GDM1 (cell line): ENCODE results near the gene CKM.

Experiments used
- DNase-seq: peaks from one replicate; lab custom pipeline; 2025; lab: John Stamatoyannopoulos, UW

The CKM gene

GRCh38 chr19:45322744-45323281, at the start of gene CKM:
CKM (minus strand) TSS chr19:45322875; CDS start chr19:45319713, 3,162 bp downstream.
- no peak for DNase-seq

DNA sequence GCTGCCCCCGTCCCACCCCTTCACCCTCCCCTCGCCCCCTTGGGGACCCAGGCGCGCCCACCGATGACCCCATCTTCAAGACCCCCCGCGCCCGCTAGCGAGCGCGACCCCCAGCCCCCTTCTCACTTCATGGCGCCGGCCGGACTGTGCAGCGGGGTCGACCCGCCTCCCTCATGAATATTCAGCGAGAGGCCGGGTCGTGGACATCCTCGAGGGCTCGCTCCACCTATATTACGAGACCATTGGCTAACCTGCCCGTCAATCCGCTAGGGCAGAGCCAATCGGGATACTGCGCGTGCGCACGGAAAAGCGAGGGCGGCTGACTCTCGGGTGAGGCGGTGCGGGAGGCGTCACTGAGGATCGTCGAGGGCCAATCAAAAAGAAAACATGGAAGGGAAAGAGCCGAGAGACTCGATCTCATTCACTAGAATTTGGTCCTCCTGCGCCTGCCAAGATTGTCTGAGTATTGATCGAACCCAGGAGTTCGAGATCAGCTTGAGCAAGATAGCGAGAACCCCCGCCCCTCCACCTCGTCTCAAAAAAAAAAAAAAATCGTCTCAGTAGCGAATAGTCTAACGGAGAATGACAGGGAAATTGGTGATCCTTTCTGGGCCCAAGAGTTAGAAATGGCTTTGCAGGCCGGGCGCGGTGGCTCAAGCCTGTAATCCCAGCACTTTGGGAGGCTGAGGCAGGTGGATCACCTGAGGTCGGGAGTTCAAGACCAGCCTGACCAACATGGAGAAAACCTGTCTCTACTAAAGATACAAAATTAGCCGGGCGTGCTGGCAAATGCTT, 47.9 kb upstream of the CKM start, which contains the start of gene ERCC2:
Gene ERCC2, minus strand, starts transcription at position 164 of the 795 bp plus-strand sequence. Its CDS starts 33 bp downstream, at position 131.
- DNase-seq: peak; percentile 97

GRCh38 chr19:45368737-45369340, 46.2 kb upstream of the CKM start:
- DNase-seq: no peak

GRCh38 chr19:45368127-45368526, 45.5 kb upstream of the CKM start:
- no peak for DNase-seq

DNA sequence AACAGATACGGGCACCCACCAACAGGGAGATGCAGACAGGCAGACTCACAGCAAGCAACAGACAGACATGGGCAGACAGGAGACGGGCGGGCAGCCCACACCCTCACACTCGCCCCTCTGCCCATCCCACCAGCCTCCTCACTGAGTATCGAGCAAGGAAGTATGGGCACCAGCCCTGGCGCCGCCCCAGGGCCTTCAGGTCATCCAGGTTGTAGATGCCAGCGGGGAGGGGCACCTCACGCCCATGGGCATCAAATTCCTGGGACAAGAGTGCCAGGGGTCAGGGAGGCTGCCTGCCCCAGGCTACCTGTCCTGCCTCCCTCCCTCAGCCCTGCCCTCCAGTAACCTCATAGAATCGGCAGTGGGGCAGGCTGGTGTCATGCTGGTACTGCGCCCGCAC, 42.0 kb upstream of the CKM start:
- no peak for DNase-seq

GRCh38 chr19:45363861-45364459, 41.3 kb upstream of the CKM start:
- DNase-seq: no peak

DNA sequence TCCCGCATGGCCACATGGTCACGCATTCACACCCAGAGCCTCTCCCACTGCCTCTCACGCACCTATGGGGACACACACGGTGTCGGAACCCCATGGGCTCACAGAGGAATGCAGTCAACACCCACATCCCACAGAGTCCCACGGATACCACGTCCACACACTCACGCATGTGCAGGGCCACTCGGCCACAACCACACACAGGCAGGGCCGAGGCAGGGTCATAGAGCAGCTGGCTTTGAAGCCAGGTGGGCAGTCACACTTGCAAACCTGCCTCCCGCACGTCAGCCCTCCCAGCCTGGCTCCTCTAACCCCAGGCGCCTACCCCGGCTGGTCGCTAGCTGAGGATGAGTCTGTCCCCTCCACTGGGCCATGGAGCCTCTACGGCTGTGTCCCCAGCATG, 39.6 kb upstream of the CKM start:
- DNase-seq: no peak

- DNase-seq: no peak
Observed at GRCh38 chr19:45361608-45362007, 38.9 kb upstream of the CKM start.

GRCh38 chr19:45358213-45358792, 35.6 kb upstream of the CKM start:
- no peak for DNase-seq

- DNase-seq: no peak
Observed at GRCh38 chr19:45357445-45357783, 34.7 kb upstream of the CKM start.

DNA sequence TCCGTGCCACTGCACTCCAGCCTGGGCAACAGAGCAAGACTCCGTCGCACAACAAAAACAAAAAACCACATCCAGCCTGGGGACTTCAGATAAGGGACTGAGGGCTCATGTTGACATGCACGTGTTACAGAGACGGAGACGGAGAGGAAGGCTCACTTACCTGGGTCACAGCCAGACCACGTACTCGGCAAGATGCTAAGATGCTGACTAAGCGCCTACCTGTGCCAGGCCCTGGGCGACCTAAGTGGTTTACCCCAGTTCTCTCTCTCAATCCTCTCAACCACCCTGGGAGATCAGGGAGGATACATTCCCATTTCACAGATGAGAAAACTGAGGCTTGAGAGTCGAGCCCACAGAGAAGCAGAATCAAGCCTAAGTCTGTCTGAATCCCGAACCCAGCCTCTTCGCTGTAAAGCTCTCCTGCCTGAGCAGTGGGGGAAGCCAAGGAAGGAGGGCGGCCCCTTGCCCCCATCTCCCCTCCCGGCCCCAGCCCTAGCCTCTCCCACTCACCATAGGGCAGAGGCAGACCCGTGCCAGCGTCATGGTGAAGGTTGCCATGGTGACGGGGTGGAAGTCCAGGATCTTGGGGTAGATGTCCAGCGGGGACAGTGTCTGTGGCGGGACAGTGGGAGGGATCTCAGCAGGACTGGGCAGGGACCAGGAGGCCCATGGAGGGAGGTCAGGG, 34.2 kb upstream of the CKM start:
- no peak for DNase-seq

- no peak for DNase-seq
Observed at GRCh38 chr19:45355910-45356309, 33.2 kb upstream of the CKM start.

DNA sequence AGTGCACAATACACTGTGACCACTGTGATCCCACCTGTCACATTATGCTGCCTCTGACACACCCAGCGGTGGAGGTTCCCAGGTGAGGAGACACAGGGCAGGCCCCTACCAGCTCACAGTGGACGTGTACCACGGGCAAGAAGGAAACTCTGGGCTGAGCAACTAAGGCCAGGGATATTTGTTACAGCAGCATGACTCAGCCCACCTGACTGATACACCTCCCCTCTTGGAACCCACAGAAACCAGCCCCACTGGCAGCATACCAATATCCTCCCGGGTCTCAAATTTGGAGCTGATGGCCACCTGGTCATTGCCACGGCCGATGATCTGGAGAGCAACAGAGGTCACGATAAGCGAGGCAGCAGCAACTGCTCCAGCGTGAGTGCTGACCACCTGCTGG, 32.7 kb upstream of the CKM start:
- no peak for DNase-seq

- DNase-seq: no peak
Observed at GRCh38 chr19:45354241-45354842, 31.7 kb upstream of the CKM start.

DNA sequence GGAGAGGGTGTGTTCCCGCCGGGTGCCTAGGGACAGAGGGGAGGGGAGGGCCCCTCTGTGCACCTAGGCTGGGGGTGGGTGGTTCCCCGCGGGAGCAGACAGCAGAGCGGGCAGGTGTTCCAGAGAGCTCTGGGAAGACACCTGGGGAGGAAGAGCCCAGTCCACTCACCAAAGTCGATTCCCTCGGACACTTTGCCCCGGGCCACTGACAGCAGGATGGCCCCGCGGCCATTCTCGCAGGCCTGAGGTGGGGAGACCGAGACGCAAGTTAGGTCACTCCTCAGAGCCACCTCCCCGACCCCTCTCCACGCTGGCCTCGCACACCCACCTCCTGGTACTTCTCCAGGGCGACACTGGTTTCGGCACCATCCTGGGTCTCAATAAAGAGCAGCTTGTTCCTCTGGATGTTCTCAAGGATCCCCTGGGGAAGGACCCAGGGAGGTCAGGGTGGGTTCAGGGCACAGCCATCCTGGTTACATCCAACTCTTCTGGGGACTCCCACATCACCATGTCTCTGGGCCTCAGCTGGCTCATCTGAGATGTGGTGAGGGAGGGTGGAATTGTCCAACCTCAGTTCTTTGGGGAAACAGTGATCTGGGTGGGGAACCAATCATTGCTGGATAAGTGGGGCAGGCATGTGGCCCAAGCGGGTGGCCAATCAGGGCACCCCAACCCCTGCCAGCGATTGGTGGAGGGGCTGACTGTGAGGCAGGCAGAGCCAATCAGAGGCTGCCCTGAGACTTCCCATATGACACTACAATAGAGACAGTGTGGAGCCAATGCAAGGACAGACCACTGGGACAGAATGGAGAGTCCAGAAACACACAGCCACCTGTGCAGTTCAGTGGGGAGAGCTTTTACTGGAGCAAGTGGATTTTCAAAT, 30.5 kb upstream of the CKM start:
- DNase-seq: no peak

- DNase-seq: no peak
Observed at GRCh38 chr19:45352471-45352870, 29.8 kb upstream of the CKM start.

GRCh38 chr19:45352062-45352461, 29.4 kb upstream of the CKM start:
- DNase-seq: no peak

DNA sequence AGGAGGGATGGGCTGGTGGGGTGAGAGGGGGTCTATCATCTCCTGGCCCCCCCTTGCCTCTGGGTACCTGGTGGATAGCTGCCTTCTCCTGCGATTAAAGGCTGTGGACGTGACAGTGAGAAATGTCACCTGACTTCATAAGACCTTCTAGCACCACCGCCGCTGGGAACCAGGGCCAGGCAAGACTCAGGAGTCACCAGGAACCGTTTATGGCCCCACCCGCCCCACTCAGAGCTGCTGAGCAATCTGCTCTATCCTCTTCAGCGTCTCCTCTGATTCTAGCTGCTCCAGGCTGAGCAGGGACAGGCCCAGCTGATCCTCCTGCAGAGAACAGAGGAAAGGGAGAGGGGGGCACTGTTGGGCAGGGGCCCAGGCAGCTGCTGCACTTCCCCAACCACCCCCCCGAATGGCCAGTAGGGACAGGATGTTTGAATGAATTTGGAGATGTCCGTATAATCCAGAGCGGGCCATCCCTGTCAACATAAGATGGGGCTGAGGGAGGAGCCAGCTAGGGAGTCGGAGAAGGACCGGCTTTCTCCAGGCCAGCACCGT, 28.8 kb upstream of the CKM start:
- DNase-seq: no peak

- DNase-seq: no peak
Observed at GRCh38 chr19:45350477-45351058, 27.9 kb upstream of the CKM start.

GRCh38 chr19:45349430-45349941, 26.8 kb upstream of the CKM start:
- no peak for DNase-seq
